K562 (cell line): ENCODE measurements around the gene ZNRF2. TPM values are rescaled to one million over a fixed set of nuclear protein-coding genes. Genes with fewer than 3 reads are reported as not detected.
A peak's percentile ranks its signal among the peaks of the same experiment; 100 is the strongest.

Experiments used
- EP300 ChIP-seq: IDR thresholded peaks from 2 replicates; pipeline ENCODE4 v1.6.1; 2012; ENCODE audit warnings: low read length, improper control_type of control experiment
- ESRRB ChIP-seq: fragments of 250-450 bp; sonication (Bioruptor Pico); IDR thresholded peaks from 2 replicates; pipeline ENCODE4 v1.5.0; 2020; ENCODE audit warnings: mild to moderate bottlenecking, moderate library complexity, borderline replicate concordance
- FOSL1 ChIP-seq: fragments of 200-800 bp; sonication (Bioruptor generic); conservative IDR thresholded peaks from 2 replicates; pipeline ENCODE4 v1.6.1; 2016; ENCODE audit warnings: missing genetic modification characterization, missing compliant biosample characterization
- GATA2 ChIP-seq: sonication (generic); formaldehyde crosslinking; IDR thresholded peaks from 2 replicates; pipeline ENCODE4 v1.4.0; 2020; ENCODE audit warnings: mild to moderate bottlenecking, missing genetic modification reagents
- HMG20A ChIP-seq: fragments of 450-650 bp; formaldehyde crosslinking; conservative IDR thresholded peaks from 2 replicates; pipeline ENCODE4 v1.4.0; 2020; ENCODE audit warnings: mild to moderate bottlenecking, mixed read lengths
- HNRNPUL1 ChIP-seq: fragments of 200-400 bp; formaldehyde crosslinking; IDR thresholded peaks from 2 replicates; pipeline ENCODE4 v1.6.1; 2017; ENCODE audit warnings: low read length
- KLF6 ChIP-seq: fragments of 250-450 bp; sonication (Bioruptor Pico); IDR thresholded peaks from 2 replicates; pipeline ENCODE4 v1.4.0; 2020; ENCODE audit warnings: mild to moderate bottlenecking, moderate library complexity, borderline replicate concordance
- LEF1 ChIP-seq: fragments of 450-650 bp; IDR thresholded peaks from 2 replicates; pipeline ENCODE4 v1.6.1; 2016; ENCODE audit warnings: mild to moderate bottlenecking
- NELFE ChIP-seq: IDR thresholded peaks from 2 replicates; pipeline ENCODE4 v1.6.1; 2011; ENCODE audit warnings: mild to moderate bottlenecking; ENCODE audit not compliant: insufficient read depth, insufficient read length
- NFE2 ChIP-seq: IDR thresholded peaks from 2 replicates; pipeline ENCODE4 v1.6.1; 2014; ENCODE audit warnings: antibody characterized with exemption, low read depth
- NR2C2 ChIP-seq, 2 experiments: fragments of 200-800 bp in 1 of 2; sonication (Bioruptor generic) in 1 of 2; sonication (generic) in 1 of 2; formaldehyde crosslinking in 1 of 2; IDR thresholded peaks; 2 replicates each; pipeline versions ENCODE4 v1.6.1 to v1.8.0; 2016 to 2022; ENCODE audit warnings: mild to moderate bottlenecking in 1 of 2, missing compliant biosample characterization in 1 of 2, missing genetic modification characterization in 1 of 2, missing genetic modification reagents in 1 of 2
- NUFIP1 ChIP-seq: fragments of 450-650 bp; IDR thresholded peaks from 2 replicates; pipeline ENCODE4 v1.6.1; 2018; ENCODE audit not compliant: partially characterized antibody
- PCBP1 ChIP-seq: fragments of 200-400 bp; formaldehyde crosslinking; IDR thresholded peaks from 2 replicates; pipeline ENCODE4 v1.6.1; 2018; ENCODE audit warnings: mild to moderate bottlenecking, low read depth, low read length; ENCODE audit not compliant: poor library complexity, severe bottlenecking
- POLR2AphosphoS2 ChIP-seq: IDR thresholded peaks from 2 replicates; pipeline ENCODE4 v1.6.1; 2012; ENCODE audit warnings: low read length, improper control_type of control experiment
- SIN3A ChIP-seq, 2 experiments: fragments of 150-350 bp in 1 of 2; IDR thresholded peaks; 2 replicates each; pipeline ENCODE4 v1.6.1; 2011 to 2016; ENCODE audit warnings: borderline replicate concordance in 2 of 2, low read depth in 2 of 2, low read length in 2 of 2, mild to moderate bottlenecking in 2 of 2, moderate library complexity in 2 of 2; ENCODE audit not compliant: control insufficient read depth in 1 of 2
- ZC3H4 ChIP-seq: sonication (generic); formaldehyde crosslinking; IDR thresholded peaks from 2 replicates; pipeline ENCODE4 v1.9.0; 2021; ENCODE audit warnings: missing genetic modification reagents, borderline replicate concordance
- ZNF134 ChIP-seq: fragments of 250-450 bp; sonication (Bioruptor Pico); conservative IDR thresholded peaks from 2 replicates; pipeline ENCODE4 v1.4.0; 2020
- ZNF589 ChIP-seq: fragments of 200-800 bp; sonication (Bioruptor generic); IDR thresholded peaks from 2 replicates; pipeline ENCODE4 v1.6.1; 2016; ENCODE audit warnings: low read depth, missing genetic modification characterization, missing compliant biosample characterization
- polyA plus RNA-seq, 8 experiments: library from polyadenylated mRNA; depleted of rRNA in 4 of 8; stranded (reverse) in 5 of 8; unstranded in 3 of 8; fragments of >200 nt; fragmentation: Nextera tagmentation in 2 of 8; fragmentation: Illumina TruSeq in 1 of 8; extraction: Ambion mirVana in 2 of 8; extraction: Trizol in 1 of 8; gene quantifications; 2 replicates each; pipeline versions ENCODE4 v1.2.1 to v1.2.3, GENCODE V29; 2011 to 2014; ENCODE audit warnings: inconsistent platforms in 1 of 8, missing spikeins in 1 of 8
- total RNA-seq, 7 experiments: library from RNA; depleted of rRNA in 6 of 7; stranded (reverse); fragments of >200 nt in 6 of 7; fragmentation: Illumina TruSeq in 2 of 7; extraction: Trizol in 2 of 7; gene quantifications; 2 replicates each; pipeline versions ENCODE4 v1.2.1 to v1.2.3, GENCODE V29; 2011 to 2021; ENCODE audit warnings: low replicate concordance in 1 of 7
- TF ChIP-seq, protein P1 (sequence below), 2 experiments: fragments of 250-450 bp in 1 of 2; fragments of 450-650 bp in 1 of 2; sonication (Bioruptor Pico) in 1 of 2; IDR thresholded peaks; 2 replicates each; pipeline versions ENCODE4 v1.6.1 to v1.8.0; 2016 to 2021; ENCODE audit warnings: mild to moderate bottlenecking in 2 of 2, moderate library complexity in 2 of 2, missing compliant biosample characterization in 1 of 2, missing genetic modification characterization in 1 of 2
- TF ChIP-seq, protein P2 (sequence below): fragments of 450-650 bp; IDR thresholded peaks from 2 replicates; pipeline ENCODE4 v1.6.1; 2017; ENCODE audit warnings: antibody characterized with exemption, mild to moderate bottlenecking
- TF ChIP-seq, protein P3 (sequence below): sonication (generic); formaldehyde crosslinking; IDR thresholded peaks from 2 replicates; pipeline ENCODE4 v1.8.1; 2023; ENCODE audit warnings: mild to moderate bottlenecking, missing genetic modification reagents

The ZNRF2 gene
- total and polyA plus RNA-seq, 9 of the 15 experiments (the other 6 are each of a cell fraction or from before 2014, with no cell fraction given) = 1.1 to 13.9 (median 5.5) TPM

DNA sequence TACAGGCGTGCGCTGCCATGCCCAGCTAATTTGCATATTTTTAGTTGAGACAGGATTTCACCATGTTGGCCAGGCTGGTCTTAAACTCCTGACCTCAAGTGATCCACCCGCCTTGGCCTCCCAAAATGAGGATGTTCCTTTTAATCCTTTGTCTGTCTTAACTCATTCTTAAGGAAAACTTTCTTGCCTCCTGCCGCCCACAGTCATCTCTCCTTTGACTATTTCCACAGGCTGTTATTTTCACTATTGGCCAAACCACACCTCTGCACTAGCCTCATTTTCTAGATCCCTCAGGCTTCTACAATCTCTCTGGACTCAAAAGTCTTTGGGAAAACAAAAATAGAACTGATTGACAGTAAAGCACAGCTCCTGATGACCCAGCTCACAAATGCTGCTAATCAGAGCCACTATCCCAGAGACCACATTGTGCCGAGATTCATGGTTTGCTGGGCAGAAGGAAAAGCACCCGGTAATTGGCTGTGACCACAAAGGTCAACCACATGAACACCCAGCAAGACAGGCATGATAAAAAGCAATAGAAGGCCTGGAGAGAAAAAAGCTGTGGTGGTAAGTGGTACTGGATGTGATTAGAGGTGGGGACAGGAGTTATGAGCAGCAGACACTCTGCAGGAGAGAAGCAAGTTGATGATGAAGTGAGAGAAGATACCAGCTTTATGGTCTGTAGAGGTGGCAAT is 44.1 kb upstream of the ZNRF2 start (continued):
- TF ChIP-seq, protein P1, sequence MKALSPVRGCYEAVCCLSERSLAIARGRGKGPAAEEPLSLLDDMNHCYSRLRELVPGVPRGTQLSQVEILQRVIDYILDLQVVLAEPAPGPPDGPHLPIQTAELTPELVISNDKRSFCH (CRISPR knock-in tag; IDR thresholded peaks at IDR 0.05) = no peak
- TF ChIP-seq, protein P1 (tag; IDR thresholded peaks at IDR 0.05) = peak; percentile 91
- TF ChIP-seq NELFE (no peak), ZC3H4 (CRISPR knock-in tag) (no peak), GATA2 (no peak; the same call in 1 of the 2 replicates), ESRRB (CRISPR knock-in tag) (no peak), HMG20A (CRISPR knock-in tag) (0 out of 2 replicates have a peak, but pooled peaks have one; percentile 61), KLF6 (CRISPR knock-in tag) (no peak), NR2C2 (CRISPR knock-in tag; IDR thresholded peaks at IDR 0.05) (no peak), NR2C2 (tag; IDR thresholded peaks at IDR 0.05) (no peak), LEF1 (no peak), EP300 (no peak), ZNF589 (CRISPR knock-in tag) (0 out of 2 replicates have a peak, but pooled peaks have one; percentile 38), FOSL1 (tag) (no peak), ZNF134 (CRISPR knock-in tag) (no peak), SIN3A (IDR thresholded peaks at IDR 0.05; ENCODE audit: borderline replicate concordance in 2 of 2, control insufficient read depth in 1 of 2, low read depth in 2 of 2, low read length in 2 of 2) (no peak), NFE2 (0 out of 2 replicates have a peak, but pooled peaks have one; percentile 6), POLR2AphosphoS2 (no peak), HNRNPUL1 (no peak), NUFIP1 (no peak), PCBP1 (no peak)
- TF ChIP-seq, protein P2, sequence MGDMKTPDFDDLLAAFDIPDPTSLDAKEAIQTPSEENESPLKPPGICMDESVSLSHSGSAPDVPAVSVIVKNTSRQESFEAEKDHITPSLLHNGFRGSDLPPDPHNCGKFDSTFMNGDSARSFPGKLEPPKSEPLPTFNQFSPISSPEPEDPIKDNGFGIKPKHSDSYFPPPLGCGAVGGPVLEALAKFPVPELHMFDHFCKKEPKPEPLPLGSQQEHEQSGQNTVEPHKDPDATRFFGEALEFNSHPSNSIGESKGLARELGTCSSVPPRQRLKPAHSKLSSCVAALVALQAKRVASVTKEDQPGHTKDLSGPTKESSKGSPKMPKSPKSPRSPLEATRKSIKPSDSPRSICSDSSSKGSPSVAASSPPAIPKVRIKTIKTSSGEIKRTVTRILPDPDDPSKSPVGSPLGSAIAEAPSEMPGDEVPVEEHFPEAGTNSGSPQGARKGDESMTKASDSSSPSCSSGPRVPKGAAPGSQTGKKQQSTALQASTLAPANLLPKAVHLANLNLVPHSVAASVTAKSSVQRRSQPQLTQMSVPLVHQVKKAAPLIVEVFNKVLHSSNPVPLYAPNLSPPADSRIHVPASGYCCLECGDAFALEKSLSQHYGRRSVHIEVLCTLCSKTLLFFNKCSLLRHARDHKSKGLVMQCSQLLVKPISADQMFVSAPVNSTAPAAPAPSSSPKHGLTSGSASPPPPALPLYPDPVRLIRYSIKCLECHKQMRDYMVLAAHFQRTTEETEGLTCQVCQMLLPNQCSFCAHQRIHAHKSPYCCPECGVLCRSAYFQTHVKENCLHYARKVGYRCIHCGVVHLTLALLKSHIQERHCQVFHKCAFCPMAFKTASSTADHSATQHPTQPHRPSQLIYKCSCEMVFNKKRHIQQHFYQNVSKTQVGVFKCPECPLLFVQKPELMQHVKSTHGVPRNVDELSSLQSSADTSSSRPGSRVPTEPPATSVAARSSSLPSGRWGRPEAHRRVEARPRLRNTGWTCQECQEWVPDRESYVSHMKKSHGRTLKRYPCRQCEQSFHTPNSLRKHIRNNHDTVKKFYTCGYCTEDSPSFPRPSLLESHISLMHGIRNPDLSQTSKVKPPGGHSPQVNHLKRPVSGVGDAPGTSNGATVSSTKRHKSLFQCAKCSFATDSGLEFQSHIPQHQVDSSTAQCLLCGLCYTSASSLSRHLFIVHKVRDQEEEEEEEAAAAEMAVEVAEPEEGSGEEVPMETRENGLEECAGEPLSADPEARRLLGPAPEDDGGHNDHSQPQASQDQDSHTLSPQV = no peak
- TF ChIP-seq, protein P3, sequence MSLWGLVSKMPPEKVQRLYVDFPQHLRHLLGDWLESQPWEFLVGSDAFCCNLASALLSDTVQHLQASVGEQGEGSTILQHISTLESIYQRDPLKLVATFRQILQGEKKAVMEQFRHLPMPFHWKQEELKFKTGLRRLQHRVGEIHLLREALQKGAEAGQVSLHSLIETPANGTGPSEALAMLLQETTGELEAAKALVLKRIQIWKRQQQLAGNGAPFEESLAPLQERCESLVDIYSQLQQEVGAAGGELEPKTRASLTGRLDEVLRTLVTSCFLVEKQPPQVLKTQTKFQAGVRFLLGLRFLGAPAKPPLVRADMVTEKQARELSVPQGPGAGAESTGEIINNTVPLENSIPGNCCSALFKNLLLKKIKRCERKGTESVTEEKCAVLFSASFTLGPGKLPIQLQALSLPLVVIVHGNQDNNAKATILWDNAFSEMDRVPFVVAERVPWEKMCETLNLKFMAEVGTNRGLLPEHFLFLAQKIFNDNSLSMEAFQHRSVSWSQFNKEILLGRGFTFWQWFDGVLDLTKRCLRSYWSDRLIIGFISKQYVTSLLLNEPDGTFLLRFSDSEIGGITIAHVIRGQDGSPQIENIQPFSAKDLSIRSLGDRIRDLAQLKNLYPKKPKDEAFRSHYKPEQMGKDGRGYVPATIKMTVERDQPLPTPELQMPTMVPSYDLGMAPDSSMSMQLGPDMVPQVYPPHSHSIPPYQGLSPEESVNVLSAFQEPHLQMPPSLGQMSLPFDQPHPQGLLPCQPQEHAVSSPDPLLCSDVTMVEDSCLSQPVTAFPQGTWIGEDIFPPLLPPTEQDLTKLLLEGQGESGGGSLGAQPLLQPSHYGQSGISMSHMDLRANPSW (CRISPR knock-in tag) = no peak
